Neural cell (in vitro differentiated cells): ENCODE results near the gene ADRA2B. TPM values are rescaled to one million over a fixed set of nuclear protein-coding genes. Genes with fewer than 3 reads are reported as not detected.
"Not testable (repeated sequence)": the region's sequence is repeated elsewhere in the genome, so short reads cannot be mapped to it uniquely, and the experiment has no call there.

Experiments used
- H2AFZ ChIP-seq: fragments of 200-600, 300-800 bp; sonication (generic), shearing (Covaris generic); 2 replicates; pipeline ENCODE4 v1.6.0; 2014; ENCODE audit warnings: low read depth, mild to moderate bottlenecking, antibody characterized with exemption, low read length, moderate library complexity
- H3F3A ChIP-seq: fragments of 200-600 bp; shearing (Covaris generic); 2 replicates; pipeline ENCODE4 v1.6.1; 2016; ENCODE audit warnings: mild to moderate bottlenecking, moderate library complexity, mixed read lengths, antibody characterized with exemption, low read length; ENCODE audit not compliant: insufficient read depth, poor library complexity, severe bottlenecking
- H3K27ac ChIP-seq: fragments of 200-600, 300-800 bp; sonication (generic), shearing (Covaris generic); 2 replicates; pipeline ENCODE4 v1.5.1; 2014; ENCODE audit warnings: mild to moderate bottlenecking, low read length, moderate library complexity
- H3K27me3 ChIP-seq: fragments of 300-800, 200-600 bp; sonication (generic), shearing (Covaris generic); 2 replicates; pipeline ENCODE4 v1.6.0; 2014; ENCODE audit warnings: mild to moderate bottlenecking, low read depth, low read length, moderate library complexity; ENCODE audit not compliant: insufficient read depth
- H3K36me3 ChIP-seq: fragments of 300-800, 200-600 bp; sonication (generic), shearing (Covaris generic); 2 replicates; pipeline ENCODE4 v1.5.1; 2014; ENCODE audit warnings: mild to moderate bottlenecking, antibody characterized with exemption, low read length, moderate library complexity; ENCODE audit not compliant: insufficient read depth
- H3K4me2 ChIP-seq: fragments of 300-800, 200-600 bp; sonication (generic), shearing (Covaris generic); 2 replicates; pipeline ENCODE4 v1.6.0; 2014; ENCODE audit warnings: mild to moderate bottlenecking, low read length
- H3K4me3 ChIP-seq: fragments of 300-800, 200-600 bp; sonication (generic), shearing (Covaris generic); 2 replicates; pipeline ENCODE4 v1.5.1; 2014; ENCODE audit warnings: mild to moderate bottlenecking, low read length, moderate library complexity
- H3K79me2 ChIP-seq: fragments of 200-600 bp; shearing (Covaris generic); replicated peaks from 2 replicates; pipeline ENCODE4 v1.6.0; 2014; ENCODE audit warnings: mild to moderate bottlenecking, low read length, moderate library complexity; ENCODE audit not compliant: insufficient read depth
- H3K9ac ChIP-seq: fragments of 300-800, 200-600 bp; sonication (generic), shearing (Covaris generic); 2 replicates; pipeline ENCODE4 v1.6.1; 2016; ENCODE audit warnings: mild to moderate bottlenecking, low read length, mixed read lengths
- H3K9me2 ChIP-seq: fragments of 200-600 bp; shearing (Covaris generic); 2 replicates; pipeline ENCODE4 v1.6.1; 2016; ENCODE audit warnings: mild to moderate bottlenecking, low read length, mixed read lengths; ENCODE audit not compliant: insufficient read depth
- H3K9me3 ChIP-seq: fragments of 200-600, 300-800 bp; sonication (generic), shearing (Covaris generic); 2 replicates; pipeline ENCODE4 v1.6.1; 2016; ENCODE audit warnings: mild to moderate bottlenecking, mixed run types, low read length, moderate library complexity, mixed read lengths
- H4K20me1 ChIP-seq: fragments of 200-600 bp; shearing (Covaris generic); 2 replicates; pipeline ENCODE4 v1.6.1; 2016; ENCODE audit warnings: mild to moderate bottlenecking, mixed run types; ENCODE audit not compliant: insufficient read depth
- polyA plus RNA-seq: library from polyadenylated mRNA; depleted of rRNA; stranded (reverse); fragments of >200 nt; gene quantifications from 2 replicates; pipeline ENCODE4 v1.2.3, GENCODE V29; 2014

The ADRA2B gene
- polyA plus RNA-seq, 1 donor from 2014 or later: not detected

- H3K27me3 ChIP-seq, H3K27ac ChIP-seq, H3F3A ChIP-seq, H4K20me1 ChIP-seq, H3K9me2 ChIP-seq, H3K4me2 ChIP-seq, H3K79me2 ChIP-seq, H3K36me3 ChIP-seq, H3K9ac ChIP-seq, H3K4me3 ChIP-seq, H3K9me3 ChIP-seq, H2AFZ ChIP-seq: not testable (repeated sequence)
Observed at GRCh38 chr2:96069878-96070277, 46.5 kb downstream of the ADRA2B start.

- not testable (repeated sequence) for H2AFZ ChIP-seq, H3K27ac ChIP-seq, H3F3A ChIP-seq, H3K36me3 ChIP-seq, H3K9ac ChIP-seq, H4K20me1 ChIP-seq, H3K9me3 ChIP-seq, H3K9me2 ChIP-seq, H3K27me3 ChIP-seq, H3K4me2 ChIP-seq, H3K4me3 ChIP-seq, H3K79me2 ChIP-seq
Observed at GRCh38 chr2:96067902-96068581, 48.3 kb downstream of the ADRA2B start.

GRCh38 chr2:96067098-96067660 lies 49.2 kb downstream of the ADRA2B start:
- not testable (repeated sequence) for H3K9me3 ChIP-seq, H3K27me3 ChIP-seq, H3K79me2 ChIP-seq, H3K9ac ChIP-seq, H4K20me1 ChIP-seq, H3K27ac ChIP-seq, H2AFZ ChIP-seq, H3K9me2 ChIP-seq, H3F3A ChIP-seq, H3K4me2 ChIP-seq, H3K4me3 ChIP-seq, H3K36me3 ChIP-seq

- not testable (repeated sequence) for H4K20me1 ChIP-seq, H3K27me3 ChIP-seq, H3F3A ChIP-seq, H3K9me2 ChIP-seq, H2AFZ ChIP-seq, H3K4me3 ChIP-seq, H3K9me3 ChIP-seq, H3K4me2 ChIP-seq, H3K9ac ChIP-seq, H3K79me2 ChIP-seq, H3K36me3 ChIP-seq, H3K27ac ChIP-seq
Observed at GRCh38 chr2:96066511-96066910, 49.9 kb downstream of the ADRA2B start.

GRCh38 chr2:96065954-96066353 lies 50.4 kb downstream of the ADRA2B start:
- H3K9me3 ChIP-seq, H3K36me3 ChIP-seq, H2AFZ ChIP-seq, H3K27me3 ChIP-seq, H3K9ac ChIP-seq, H3K4me3 ChIP-seq, H4K20me1 ChIP-seq, H3K79me2 ChIP-seq, H3K4me2 ChIP-seq, H3K27ac ChIP-seq, H3K9me2 ChIP-seq, H3F3A ChIP-seq: not testable (repeated sequence)
